ENCODE results near the gene GNB5.

- TF ChIP-seq, protein P1, sequence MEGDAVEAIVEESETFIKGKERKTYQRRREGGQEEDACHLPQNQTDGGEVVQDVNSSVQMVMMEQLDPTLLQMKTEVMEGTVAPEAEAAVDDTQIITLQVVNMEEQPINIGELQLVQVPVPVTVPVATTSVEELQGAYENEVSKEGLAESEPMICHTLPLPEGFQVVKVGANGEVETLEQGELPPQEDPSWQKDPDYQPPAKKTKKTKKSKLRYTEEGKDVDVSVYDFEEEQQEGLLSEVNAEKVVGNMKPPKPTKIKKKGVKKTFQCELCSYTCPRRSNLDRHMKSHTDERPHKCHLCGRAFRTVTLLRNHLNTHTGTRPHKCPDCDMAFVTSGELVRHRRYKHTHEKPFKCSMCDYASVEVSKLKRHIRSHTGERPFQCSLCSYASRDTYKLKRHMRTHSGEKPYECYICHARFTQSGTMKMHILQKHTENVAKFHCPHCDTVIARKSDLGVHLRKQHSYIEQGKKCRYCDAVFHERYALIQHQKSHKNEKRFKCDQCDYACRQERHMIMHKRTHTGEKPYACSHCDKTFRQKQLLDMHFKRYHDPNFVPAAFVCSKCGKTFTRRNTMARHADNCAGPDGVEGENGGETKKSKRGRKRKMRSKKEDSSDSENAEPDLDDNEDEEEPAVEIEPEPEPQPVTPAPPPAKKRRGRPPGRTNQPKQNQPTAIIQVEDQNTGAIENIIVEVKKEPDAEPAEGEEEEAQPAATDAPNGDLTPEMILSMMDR (IDR thresholded peaks at IDR 0.05; ENCODE audit: insufficient read depth, low read length): no peak
- TF ChIP-seq REST (IDR thresholded peaks at IDR 0.05; ENCODE audit: insufficient replicate concordance, low read depth) (no peak), POLR2AphosphoS5 (IDR thresholded peaks at IDR 0.05; ENCODE audit: low read depth) (no peak), SPI1 (IDR thresholded peaks at IDR 0.05; ENCODE audit: borderline replicate concordance, low read depth) (peak; percentile 85)
Observed at GRCh38 chr15:52101542-52102323, 89.5 kb downstream of the GNB5 start.

Measured in HL-60 (cell line).